ENCODE results near the gene BARHL1.
A peak's percentile ranks its signal among the peaks of the same experiment; 100 is the strongest.

The BARHL1 gene

DNA sequence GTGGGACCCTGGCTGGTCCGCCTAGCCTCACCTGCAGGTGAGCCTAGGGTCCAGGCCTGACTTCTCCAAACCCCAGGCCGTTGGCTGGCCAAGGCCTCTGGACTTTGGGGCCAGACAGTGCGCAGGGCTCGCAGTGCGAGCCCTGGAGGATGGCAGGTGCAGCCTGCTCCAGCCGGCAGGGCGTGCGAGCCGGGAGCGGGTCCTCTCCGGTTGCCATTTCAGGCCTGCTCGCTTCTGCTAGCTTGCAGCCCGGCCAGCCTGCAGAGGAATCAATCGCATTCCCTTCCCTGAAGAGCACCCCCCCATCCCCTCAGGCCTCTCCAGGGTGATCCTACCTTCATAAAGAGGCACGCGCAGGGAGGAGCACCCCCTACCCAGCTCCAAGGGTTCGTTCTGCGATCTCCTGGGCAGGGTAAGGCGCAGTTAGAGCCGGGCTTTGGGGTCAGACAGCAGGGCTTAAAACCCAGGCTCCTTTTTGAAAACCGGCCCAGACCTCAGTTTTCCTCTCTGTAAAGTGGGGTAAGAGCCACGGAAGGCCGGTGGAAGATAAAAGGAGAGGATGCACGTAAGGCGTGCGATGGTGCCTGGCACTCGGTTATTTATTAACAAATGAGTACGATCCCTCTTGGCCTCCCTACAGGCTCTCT lies 6.2 kb downstream of the BARHL1 start:
- DNase-seq: no peak

DNA sequence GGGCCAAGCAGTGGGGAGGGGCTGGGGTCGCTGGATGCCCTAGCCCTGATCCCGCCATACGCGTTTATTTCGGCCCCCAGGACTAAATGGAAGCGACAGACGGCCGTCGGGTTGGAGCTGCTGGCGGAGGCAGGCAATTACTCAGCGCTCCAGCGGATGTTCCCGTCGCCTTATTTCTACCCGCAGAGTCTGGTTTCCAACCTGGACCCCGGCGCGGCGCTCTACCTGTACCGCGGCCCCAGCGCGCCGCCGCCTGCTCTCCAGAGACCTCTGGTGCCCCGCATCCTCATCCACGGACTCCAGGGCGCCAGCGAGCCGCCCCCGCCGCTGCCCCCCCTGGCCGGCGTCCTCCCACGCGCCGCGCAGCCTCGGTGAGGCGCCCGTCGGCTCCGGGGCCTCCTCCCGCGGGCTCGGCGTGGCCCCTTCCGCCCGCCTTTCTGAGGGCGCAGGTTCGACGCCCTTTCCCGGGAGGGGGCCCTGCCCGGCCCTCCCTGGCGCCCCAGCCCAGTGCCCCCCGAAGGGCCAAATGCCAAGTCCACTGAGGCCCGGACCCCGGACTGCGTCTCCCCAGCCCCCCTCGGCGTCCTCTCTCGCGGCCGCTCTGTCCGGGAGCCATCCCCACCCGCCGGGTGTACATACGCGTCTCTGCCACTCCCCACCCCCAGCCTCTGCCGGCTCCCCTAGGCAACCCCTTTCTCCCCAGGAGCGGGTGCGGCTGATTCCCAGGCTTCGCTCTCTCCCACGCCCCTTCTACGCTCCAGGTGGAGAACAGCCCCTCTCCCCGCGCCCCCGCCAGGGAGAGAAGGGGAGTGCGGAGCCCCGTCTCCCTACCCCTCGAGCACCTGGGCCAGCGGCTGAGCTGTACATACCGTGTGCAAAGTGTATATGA lies 7.0 kb downstream of the BARHL1 start:
- DNase-seq: no peak

DNA sequence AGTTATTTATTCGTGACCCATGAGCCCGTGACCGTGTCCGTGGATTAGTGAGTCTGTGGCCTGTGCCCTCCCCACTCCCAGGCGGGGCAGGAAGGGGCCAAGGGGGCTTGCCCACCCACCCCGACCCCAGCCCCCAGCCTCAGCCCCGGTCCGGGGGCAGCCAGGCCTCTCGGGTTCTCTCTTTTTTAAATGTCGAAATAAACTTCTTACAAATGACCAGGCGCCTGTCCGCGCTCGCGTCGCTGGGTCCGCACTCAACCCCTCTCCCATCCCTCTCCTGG lies 7.6 kb downstream of the BARHL1 start:
- DNase-seq: no peak

DNA sequence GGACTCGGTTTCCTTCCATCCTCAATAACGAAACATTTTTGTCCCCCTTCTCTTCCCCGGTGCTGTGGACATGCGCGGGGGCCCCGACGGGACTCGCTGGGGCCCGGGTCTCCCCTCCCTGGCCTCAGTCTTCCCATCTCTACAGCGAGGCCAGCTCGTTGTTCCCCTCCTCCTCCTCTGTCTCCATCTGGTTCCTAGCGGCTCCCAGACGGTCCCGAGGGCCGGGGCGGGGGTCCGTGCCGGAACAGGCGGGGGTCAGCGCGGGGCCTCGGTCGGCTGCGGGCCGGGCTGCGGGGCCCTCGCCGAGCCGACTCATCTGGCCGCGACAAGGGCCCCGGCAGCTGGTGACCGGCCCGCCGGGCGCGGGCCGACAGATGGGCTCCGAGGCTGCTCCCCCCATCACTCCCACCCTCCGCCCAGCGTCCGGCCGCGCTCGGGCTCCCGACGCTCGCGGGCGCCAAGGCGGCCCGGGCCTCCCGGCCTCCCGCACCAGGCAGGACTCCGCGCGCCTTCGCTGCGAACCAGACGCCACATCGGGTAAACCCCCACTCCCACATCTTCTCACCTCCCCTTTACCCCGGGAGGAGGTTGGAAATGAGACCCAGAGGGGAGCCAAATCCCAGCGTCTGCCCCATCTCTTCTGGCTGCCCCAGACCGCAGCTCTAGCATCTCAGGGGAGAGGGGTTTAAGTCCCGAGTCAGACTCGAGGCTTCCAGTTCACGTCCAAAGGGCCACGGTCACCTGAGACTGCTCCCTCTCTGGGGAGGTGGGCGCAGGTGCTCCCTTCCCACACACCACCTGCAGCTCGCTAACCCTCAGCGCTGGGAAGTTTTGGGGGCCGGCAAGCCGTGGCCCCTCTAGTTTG lies 8.1 kb downstream of the BARHL1 start:
- no peak for DNase-seq

DNA sequence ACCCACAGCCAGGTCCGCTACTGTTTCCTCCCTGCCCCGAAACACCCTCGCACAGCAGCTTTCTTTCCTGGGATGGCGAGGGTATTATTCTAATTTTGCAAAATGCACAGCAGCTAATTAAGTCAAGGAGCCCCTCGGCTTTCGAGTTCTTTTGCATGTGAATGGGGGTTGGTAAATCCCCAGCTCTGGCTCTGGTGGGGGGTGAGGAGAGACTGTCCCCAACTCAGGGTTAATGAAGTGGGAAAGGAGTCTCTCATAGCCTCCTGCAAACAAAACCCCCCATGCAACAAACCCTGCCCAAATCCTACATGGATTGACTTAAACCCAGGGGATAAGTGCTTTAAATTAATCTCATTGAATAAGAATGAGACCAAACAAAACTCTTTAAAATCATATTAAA lies 8.8 kb downstream of the BARHL1 start:
- no peak for DNase-seq

DNA sequence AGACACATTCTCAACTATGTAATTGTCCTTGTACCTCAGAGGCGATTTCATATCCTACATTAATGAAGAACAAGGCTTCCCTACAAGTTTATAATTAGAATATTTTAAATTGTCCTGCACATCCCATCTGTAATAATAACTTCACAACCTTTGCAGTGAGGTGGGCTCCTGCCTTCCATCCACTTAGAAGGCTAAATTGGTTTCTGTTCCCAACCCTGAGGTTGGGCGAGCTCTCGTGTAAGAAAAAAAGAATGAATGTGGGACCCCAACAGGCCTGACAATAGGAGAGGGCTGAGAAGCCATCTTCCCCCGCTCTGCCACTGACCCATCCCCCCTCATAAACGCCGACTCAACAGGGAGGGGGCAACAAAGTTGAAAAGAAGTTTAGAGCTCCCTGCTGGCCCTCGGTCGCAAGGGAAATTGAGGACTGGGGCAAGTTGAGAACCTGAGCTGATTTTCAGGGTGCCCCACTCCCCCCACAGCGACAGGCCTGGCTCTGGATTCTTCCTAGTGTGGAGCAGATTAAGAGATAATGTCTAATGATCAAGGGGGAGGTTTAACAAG lies 9.4 kb downstream of the BARHL1 start:
- DNase-seq: no peak

DNA sequence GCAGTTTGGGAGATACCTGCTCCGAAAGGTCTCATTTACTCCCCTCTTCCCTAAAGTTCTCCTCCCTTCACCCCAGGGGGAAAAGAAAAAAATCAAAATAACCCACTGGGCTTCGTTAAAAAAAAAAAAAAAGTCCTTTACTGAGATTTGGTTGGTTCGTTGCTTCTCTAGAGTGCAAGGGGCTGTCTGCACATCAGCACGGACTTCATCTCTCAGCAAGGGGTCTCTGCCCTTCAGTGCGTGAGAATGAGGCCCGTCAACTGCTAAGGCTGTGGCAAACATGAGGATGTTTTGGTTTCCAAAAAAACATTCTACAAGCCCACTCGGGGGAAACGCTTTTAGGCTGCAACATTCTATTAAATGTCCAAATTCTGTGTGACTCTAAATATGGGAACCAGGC lies 10.0 kb downstream of the BARHL1 start:
- DNase-seq: no peak

DNA sequence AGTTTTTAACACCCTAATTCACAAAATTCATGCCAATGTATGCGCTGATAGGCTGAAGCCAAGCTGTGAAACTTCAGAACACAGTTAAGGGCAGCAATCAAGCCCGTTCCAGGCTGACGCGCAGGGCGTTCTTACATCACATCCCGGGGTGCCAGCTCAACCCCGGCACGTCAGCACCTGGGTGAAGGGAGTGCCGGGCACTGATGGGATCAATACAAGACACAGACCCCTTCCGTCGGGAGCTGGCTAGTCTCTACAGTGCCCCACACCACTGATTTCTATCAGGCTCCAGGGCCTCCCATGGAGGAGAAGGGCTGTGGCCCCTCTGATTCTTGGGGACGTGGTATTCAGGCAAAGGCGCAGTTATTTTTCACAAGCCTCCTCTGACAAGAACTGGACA lies 12.0 kb downstream of the BARHL1 start:
- no peak for DNase-seq

GRCh38 chr9:132595319-132595718 lies 12.9 kb downstream of the BARHL1 start:
- no peak for DNase-seq

DNA sequence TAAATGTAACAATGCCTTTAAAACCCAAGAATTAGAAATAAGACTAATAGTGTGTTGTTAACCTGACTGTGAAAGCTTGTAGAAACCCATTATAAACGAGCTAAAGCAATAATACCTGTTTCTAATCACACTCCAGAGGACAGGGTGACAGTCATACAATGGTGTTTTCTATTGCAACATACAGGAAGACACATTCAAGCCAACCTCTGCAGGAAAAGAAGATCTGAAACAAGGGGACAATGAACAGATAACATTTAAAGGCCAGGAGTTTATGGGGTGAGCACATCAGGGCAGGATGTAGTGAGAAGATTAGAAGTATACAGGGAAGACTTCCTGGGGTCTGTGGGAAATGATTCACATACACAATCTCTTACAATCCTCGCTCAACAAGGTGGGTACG lies 13.8 kb downstream of the BARHL1 start:
- DNase-seq: no peak

DNA sequence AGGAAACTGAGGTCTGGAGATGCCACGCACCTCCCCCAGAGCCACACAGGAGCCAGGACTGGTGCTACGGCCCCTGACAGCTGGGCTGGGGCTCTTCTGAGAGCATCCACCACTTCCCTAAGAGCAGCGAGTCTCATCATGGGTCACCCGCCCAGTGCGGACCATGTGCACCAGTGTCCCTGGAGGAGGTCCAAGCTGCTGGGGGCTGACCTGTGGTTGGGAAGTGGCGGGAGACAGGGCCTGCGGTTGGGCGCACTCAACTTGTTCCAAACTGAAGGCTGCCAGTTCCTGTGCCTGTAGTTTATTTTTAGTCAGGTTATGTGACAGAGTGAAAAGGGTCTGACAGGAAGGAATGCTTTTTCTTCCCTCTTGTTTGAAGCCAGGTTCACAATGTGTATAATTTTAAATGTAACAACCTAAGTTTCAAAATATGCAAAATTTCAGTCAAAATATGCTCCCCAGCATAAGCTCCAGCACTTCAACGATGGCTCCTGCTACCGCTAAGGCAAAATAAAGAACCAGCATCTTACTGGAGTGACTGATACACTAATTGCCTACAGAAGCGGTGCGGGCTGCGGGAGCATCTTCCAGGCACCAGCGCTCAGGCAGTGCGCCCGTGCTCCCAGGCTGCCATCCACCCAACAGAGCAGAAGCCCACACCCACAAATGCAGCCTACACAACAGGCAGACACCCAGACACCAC lies 14.8 kb downstream of the BARHL1 start:
- DNase-seq: no peak

DNA sequence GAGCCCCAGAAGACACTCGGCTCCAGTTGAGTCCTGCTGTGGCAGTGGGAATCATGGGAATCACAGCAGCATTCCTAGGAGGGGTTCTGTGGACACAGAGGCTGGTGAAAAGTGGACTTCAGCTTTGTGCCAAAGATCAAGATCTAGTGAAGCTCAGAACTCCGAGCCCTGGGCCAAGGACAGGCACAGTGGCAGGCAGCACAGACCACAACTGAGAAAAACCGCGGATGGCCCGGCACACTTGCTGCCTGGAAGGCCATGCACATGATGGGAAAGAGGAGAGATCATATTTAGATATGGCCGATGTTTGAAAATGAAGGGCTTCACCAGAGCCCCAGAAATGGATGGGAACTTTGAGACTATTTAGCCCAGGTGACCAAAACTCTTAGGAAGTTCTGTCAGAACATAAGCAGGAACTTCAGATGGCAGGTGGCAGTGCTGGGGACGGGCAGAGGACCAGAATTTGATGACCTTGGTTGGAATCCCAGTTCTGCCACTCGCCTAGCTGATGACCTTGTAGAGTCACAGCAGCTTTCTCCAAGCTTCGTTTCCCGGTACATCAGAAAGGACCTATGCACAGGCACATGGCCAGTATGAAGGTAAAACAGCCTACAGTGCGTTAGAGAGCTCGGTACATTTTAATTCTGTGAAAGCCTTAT lies 18.0 kb downstream of the BARHL1 start:
- DNase-seq: no peak

GRCh38 chr9:132602207-132602606 lies 19.8 kb downstream of the BARHL1 start:
- no peak for DNase-seq

DNA sequence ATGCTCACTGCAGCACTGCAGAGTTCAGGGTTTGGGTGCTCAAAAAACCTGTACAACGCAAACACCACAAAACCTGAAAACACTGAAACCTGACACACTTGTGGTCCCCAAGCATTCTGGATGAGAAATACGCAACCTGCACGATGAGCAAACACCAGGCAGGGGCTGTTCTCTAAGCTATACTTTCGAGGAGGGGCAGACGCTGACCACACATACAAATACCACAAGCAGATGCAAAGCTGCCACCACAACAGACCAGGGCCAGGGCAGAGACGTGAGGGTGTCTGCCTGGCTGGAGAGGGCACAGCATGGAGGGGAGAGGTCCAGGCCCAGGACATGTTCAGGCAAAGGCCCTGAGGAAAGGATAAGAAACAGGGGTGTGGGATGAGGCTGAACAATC lies 23.0 kb downstream of the BARHL1 start:
- no peak for DNase-seq

- DNase-seq: no peak
Observed at GRCh38 chr9:132606066-132606465, 23.7 kb downstream of the BARHL1 start.

- no peak for DNase-seq
Observed at GRCh38 chr9:132609184-132609583, 26.8 kb downstream of the BARHL1 start.

- no peak for DNase-seq
Observed at GRCh38 chr9:132609829-132610228, 27.4 kb downstream of the BARHL1 start.

GRCh38 chr9:132610661-132611060 lies 28.3 kb downstream of the BARHL1 start:
- DNase-seq: no peak

DNA sequence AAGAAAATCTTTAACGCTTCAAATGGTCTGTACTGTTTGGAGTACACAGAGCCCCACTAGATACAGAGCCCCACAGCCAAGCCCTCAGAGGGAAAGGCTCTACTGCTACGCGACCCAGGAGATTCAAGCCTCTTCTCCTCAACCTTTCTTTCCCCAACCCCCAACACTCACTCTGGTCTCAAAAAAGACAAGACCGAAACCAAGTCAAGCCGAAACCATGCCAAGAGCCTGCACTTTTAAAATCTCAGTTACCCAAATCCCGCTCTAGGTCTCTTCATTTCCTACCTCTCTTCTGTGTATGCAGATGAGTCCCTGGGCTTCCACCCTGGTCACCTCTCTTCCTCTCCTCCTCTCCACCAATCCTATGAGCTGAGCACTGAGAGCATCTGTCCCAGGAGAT lies 31.9 kb downstream of the BARHL1 start:
- no peak for DNase-seq

GRCh38 chr9:132615774-132616173 lies 33.4 kb downstream of the BARHL1 start:
- DNase-seq: no peak

- no peak for DNase-seq
Observed at GRCh38 chr9:132616725-132617124, 34.3 kb downstream of the BARHL1 start.

DNA sequence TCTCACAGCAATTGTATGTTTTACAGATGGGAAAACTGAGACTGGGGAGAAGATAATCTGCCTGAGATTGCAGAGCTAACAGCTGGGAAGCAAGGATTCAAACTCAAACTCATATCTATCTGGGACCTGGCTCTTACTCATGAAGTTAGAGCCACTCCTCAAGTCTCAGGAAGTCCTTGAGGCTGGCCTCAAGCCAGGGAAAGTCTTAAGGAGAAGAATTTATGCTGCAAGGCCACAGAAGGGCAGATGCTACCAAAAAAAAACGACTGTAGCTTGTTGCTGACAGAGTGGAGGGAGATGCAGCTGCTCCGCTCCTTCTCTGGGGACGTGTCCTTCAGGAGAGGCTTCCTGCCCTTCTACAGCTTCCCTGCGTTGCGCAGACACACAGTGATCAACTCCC lies 39.8 kb downstream of the BARHL1 start:
- peak; percentile 92 for DNase-seq

Measured in NCI-H2171 (cell line).